ENCODE measurements around the gene CHDH.

GRCh38 chr3:53828581-53828980, 17.6 kb downstream of the CHDH start:
- TF ChIP-seq POLR2AphosphoS5 (IDR thresholded peaks at IDR 0.05; ENCODE audit: borderline replicate concordance, low read depth, low read length) (no peak), EZH2 (IDR thresholded peaks at IDR 0.05) (no peak)
